ENCODE measurements around the gene CH25H.

DNA sequence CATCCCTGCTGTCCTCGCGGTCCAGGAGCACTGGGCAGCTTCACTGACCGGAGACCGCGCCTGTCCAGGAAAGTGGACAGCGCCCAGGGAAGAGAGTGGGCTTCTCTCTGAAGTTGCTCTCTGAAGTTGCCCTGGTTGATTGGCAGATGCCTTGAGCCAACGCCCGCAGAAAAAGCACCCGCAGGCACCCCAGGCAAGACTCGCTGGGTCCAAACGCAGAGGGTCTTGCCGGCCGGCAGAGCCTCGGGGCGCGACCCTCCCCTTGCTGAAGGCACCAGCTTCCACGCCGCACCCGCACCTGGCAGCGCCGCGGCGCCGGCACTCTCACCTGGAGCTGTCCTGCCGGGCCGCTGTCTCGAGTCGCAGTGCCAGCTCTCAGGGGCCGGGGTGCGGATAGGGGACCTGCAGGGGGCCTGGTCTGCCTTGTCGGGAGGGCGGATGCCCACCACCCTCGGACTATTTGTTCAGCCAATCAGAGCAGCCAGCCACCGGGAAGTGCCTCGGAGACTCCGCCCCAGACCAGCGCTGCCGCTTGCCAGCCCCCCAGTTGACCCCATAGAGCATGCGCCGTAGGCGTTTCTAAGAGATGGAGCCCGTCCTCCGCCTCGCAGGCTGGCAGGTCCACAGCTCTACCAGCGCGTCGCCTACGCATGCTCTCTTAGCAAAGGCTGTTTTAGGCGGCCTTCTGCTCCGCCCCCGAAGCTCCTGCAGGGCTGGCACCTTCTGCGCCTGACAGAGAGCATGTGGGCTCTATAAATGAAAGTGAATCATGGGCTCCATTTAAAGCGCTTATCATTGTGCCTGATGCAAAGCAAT, 44.5 kb upstream of the CH25H start, which contains the start of gene LIPA:
- TF ChIP-seq FOXM1 (IDR thresholded peaks at IDR 0.05; ENCODE audit: borderline replicate concordance) (no peak), HDGF (IDR thresholded peaks at IDR 0.05; ENCODE audit: borderline replicate concordance) (no peak), SP1 (IDR thresholded peaks at IDR 0.05) (no peak), FOXA1 (IDR thresholded peaks at IDR 0.05) (no peak), ZNF384 (IDR thresholded peaks at IDR 0.05) (no peak), BHLHE40 (IDR thresholded peaks at IDR 0.05; ENCODE audit: borderline replicate concordance) (no peak)
- TF ChIP-seq, protein P1, sequence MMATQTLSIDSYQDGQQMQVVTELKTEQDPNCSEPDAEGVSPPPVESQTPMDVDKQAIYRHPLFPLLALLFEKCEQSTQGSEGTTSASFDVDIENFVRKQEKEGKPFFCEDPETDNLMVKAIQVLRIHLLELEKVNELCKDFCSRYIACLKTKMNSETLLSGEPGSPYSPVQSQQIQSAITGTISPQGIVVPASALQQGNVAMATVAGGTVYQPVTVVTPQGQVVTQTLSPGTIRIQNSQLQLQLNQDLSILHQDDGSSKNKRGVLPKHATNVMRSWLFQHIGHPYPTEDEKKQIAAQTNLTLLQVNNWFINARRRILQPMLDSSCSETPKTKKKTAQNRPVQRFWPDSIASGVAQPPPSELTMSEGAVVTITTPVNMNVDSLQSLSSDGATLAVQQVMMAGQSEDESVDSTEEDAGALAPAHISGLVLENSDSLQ (IDR thresholded peaks at IDR 0.05): peak; percentile 54
